Common myeloid progenitor, CD34-positive (primary cell): ENCODE measurements around the gene DPCD.

Source experiments
- CTCF ChIA-PET: fragments of 350-600 bp; sonication (Branson Sonifier 250); formaldehyde crosslinking; loops from one replicate; lab custom pipeline; 2021; ENCODE audit warnings: antibody characterized with exemption; lab: Charles Lee
- POLR2A ChIA-PET: fragments of 350-600 bp; sonication (Branson Sonifier 250); formaldehyde crosslinking; loops from one replicate; lab custom pipeline; 2021; ENCODE audit warnings: antibody characterized with exemption; lab: Charles Lee
- DNase-seq, 3 donors: peaks; one replicate each; pipeline versions ENCODE4 v3.0.0 to v3.0.0-alpha.2; 2013
- H3K27ac ChIP-seq, 2 experiments: 1 replicate in 1 of 2; 2 replicates in 1 of 2; pipeline ENCODE4 v1.7.0; 2013; ENCODE audit warnings: inconsistent platforms in 2 of 2, low read length in 2 of 2, mild to moderate bottlenecking in 2 of 2, low read depth in 1 of 2, moderate library complexity in 1 of 2; ENCODE audit not compliant: severe bottlenecking in 2 of 2, insufficient read depth in 1 of 2, poor library complexity in 1 of 2
- H3K27me3 ChIP-seq, 5 experiments: replicated peaks in 2 of 5; 1 replicate in 3 of 5; 2 replicates in 2 of 5; pipeline versions ENCODE4 v1.6.1 to v1.7.0; 2013; ENCODE audit warnings: low read length in 4 of 5, mild to moderate bottlenecking in 2 of 5, moderate library complexity in 2 of 5, inconsistent platforms in 1 of 5; ENCODE audit not compliant: insufficient read depth in 5 of 5, control insufficient read depth in 4 of 5
- H3K36me3 ChIP-seq, 4 experiments: 1 replicate in 2 of 4; 2 replicates in 2 of 4; pipeline versions ENCODE4 v1.6.1 to v1.7.0; 2013; ENCODE audit warnings: low read length in 3 of 4, control low read depth in 1 of 4, mild to moderate bottlenecking in 1 of 4; ENCODE audit not compliant: control insufficient read depth in 4 of 4, insufficient read depth in 4 of 4
- H3K4me1 ChIP-seq, 4 experiments: 1 replicate in 3 of 4; 2 replicates in 1 of 4; pipeline versions ENCODE4 v1.6.1 to v1.7.1; 2013; ENCODE audit warnings: low read length in 3 of 4, mild to moderate bottlenecking in 3 of 4, control low read depth in 1 of 4, inconsistent platforms in 1 of 4, moderate library complexity in 1 of 4; ENCODE audit not compliant: control insufficient read depth in 4 of 4, insufficient read depth in 4 of 4; ENCODE audit errors: control extremely low read depth in 1 of 4
- H3K4me3 ChIP-seq, 7 experiments: 1 replicate in 4 of 7; 2 replicates in 3 of 7; pipeline versions ENCODE4 v1.5.1 to v1.7.0; 2013; ENCODE audit warnings: mild to moderate bottlenecking in 7 of 7, low read length in 6 of 7, moderate library complexity in 6 of 7, inconsistent platforms in 2 of 7, low read depth in 2 of 7, control low read depth in 1 of 7; ENCODE audit not compliant: insufficient read depth in 4 of 7, control insufficient read depth in 1 of 7; ENCODE audit errors: extremely low read depth in 1 of 7
- H3K9me3 ChIP-seq, 5 experiments: 1 replicate in 4 of 5; 2 replicates in 1 of 5; pipeline versions ENCODE4 v1.6.1 to v1.7.1; 2013; ENCODE audit warnings: low read length in 4 of 5, mild to moderate bottlenecking in 2 of 5, inconsistent platforms in 1 of 5, low read depth in 1 of 5, moderate library complexity in 1 of 5; ENCODE audit not compliant: control insufficient read depth in 4 of 5, insufficient read depth in 2 of 5; ENCODE audit errors: control extremely low read depth in 1 of 5
- WGBS: methylation state at CpG from one replicate; pipeline ENCODE4 v1.1.5; 2013; ENCODE audit not compliant: insufficient coverage; 5-methylcytosine and 5-hydroxymethylcytosine counted together

The DPCD gene

GRCh38 chr10:101562231-101562630 lies 25.9 kb upstream of the DPCD start:
- CTCF ChIA-PET: interaction anchor here (1.0 to 1.2 kb wide), 2 partner anchors 9 to 14 kb away, joined by 3 read pairs; no protein-coding TSS in a partner anchor

GRCh38 chr10:101563007-101563406 lies 25.1 kb upstream of the DPCD start:
- ChIA-PET POLR2A (no interaction called here), CTCF (no interaction called here)
- Histone ChIP-seq H3K27ac (no peak overlapping the region), H3K36me3 (no peaks in the 10 kb centered on the region), H3K27me3 (peaks cover 4 to 44% (median 18%) of the 10 kb centered on the region in 5 experiments), H3K9me3 (no peaks in the 10 kb centered on the region), H3K4me3 (no peak overlapping the region), H3K4me1 (peaks cover 0 to 16% (median 11%) of the 10 kb centered on the region in 4 experiments)
- no CpG with 5 or more reads among the region's 3 CpGs for WGBS
- no peak for DNase-seq

More at GRCh38 chr10:101562231-101562630, 25.9 kb upstream of the DPCD start:
- H3K27ac ChIP-seq: no peak overlapping the region
- POLR2A ChIA-PET: interaction anchor here (0.6 kb wide), 1 partner anchor 1957 kb away, joined by 3 read pairs; no protein-coding TSS in a partner anchor
- DNase-seq: no peak
- H3K4me1 ChIP-seq: peaks cover 0 to 19% (median 13%) of the 10 kb centered on the region in 4 experiments
- peaks cover 4 to 36% (median 12%) of the 10 kb centered on the region in 5 experiments for H3K27me3 ChIP-seq
- H3K4me3 ChIP-seq: no peak overlapping the region
- no peaks in the 10 kb centered on the region for H3K36me3 ChIP-seq
- no peaks in the 10 kb centered on the region for H3K9me3 ChIP-seq
- WGBS: 96% methylated on average over 5 of the region's 5 CpGs

- Histone ChIP-seq H3K36me3 (no peaks in the 10 kb centered on the region), H3K9me3 (no peaks in the 10 kb centered on the region), H3K4me1 (peaks cover 0 to 11% (median 8%) of the 10 kb centered on the region in 4 experiments), H3K4me3 (no peak overlapping the region), H3K27me3 (peaks cover 4 to 50% (median 23%) of the 10 kb centered on the region in 5 experiments), H3K27ac (no peak overlapping the region)
- no peak for DNase-seq
- 95% methylated on average over 10 of the region's 11 CpGs for WGBS
- ChIA-PET POLR2A (interaction anchor here (0.6 kb wide), 1 partner anchor 321 kb away, joined by 3 read pairs; no protein-coding TSS in a partner anchor), CTCF (no interaction called here)
These were observed 24.6 kb upstream of the DPCD start for GRCh38 chr10:101563497-101564040.

GRCh38 chr10:101564490-101564991 lies 23.6 kb upstream of the DPCD start:
- Histone ChIP-seq H3K9me3 (no peaks in the 10 kb centered on the region), H3K27me3 (peaks cover 4 to 60% (median 28%) of the 10 kb centered on the region in 5 experiments), H3K4me3 (no peak overlapping the region), H3K36me3 (no peaks in the 10 kb centered on the region), H3K4me1 (peaks cover 0 to 11% (median 10%) of the 10 kb centered on the region in 4 experiments), H3K27ac (no peak overlapping the region)
- ChIA-PET POLR2A (interaction anchor here (0.6 kb wide), 1 partner anchor 322 kb away, joined by 3 read pairs; no protein-coding TSS in a partner anchor), CTCF (no interaction called here)
- no peak for DNase-seq
- 99% methylated on average over 8 of the region's 15 CpGs for WGBS

- POLR2A ChIA-PET: no interaction called here
- 100% methylated on average over 5 of the region's 5 CpGs for WGBS
- Histone ChIP-seq H3K36me3 (no peaks in the 10 kb centered on the region), H3K27me3 (peaks cover 4 to 63% (median 28%) of the 10 kb centered on the region in 5 experiments), H3K9me3 (no peaks in the 10 kb centered on the region), H3K27ac (no peak overlapping the region), H3K4me1 (peaks cover 0 to 17% (median 17%) of the 10 kb centered on the region in 4 experiments), H3K4me3 (no peak overlapping the region)
- DNase-seq: no peak
- CTCF ChIA-PET: interaction anchor here (0.9 kb wide), 1 partner anchor 351 kb away, joined by 3 read pairs; no protein-coding TSS in a partner anchor
These were observed 22.7 kb upstream of the DPCD start for GRCh38 chr10:101565370-101565900.

GRCh38 chr10:101565936-101566332 lies 22.2 kb upstream of the DPCD start:
- CTCF ChIA-PET: interaction anchor here (0.9 kb wide), 1 partner anchor 351 kb away, joined by 3 read pairs; no protein-coding TSS in a partner anchor
- DNase-seq: no peak
- no peak overlapping the region for H3K27ac ChIP-seq
- WGBS: 94% methylated on average over 5 of the region's 8 CpGs
- H3K9me3 ChIP-seq: no peaks in the 10 kb centered on the region
- no peaks in the 10 kb centered on the region for H3K36me3 ChIP-seq
- POLR2A ChIA-PET: no interaction called here
- peaks cover 4 to 63% (median 28%) of the 10 kb centered on the region in 5 experiments for H3K27me3 ChIP-seq
- no peak overlapping the region for H3K4me3 ChIP-seq
- peaks cover 0 to 22% (median 21%) of the 10 kb centered on the region in 4 experiments for H3K4me1 ChIP-seq
